GM13976 (cell line): ENCODE data around the gene WNT4.

Experiments
- DNase-seq: peaks from one replicate; pipeline ENCODE4 v3.0.0; 2012; ENCODE audit warnings: low spot score
- in situ Hi-C: fragments of 300-500 bp; cut with MboI; formaldehyde crosslinking; loops from one replicate; pipeline ENCODE4 v1.12.0; 2022; ENCODE audit warnings: low sequenced_read_pairs, mixed read lengths, inconsistent platforms; ENCODE audit not compliant: unreplicated experiment
- TF ChIP-seq, protein P1 (sequence below): IDR thresholded peaks from 2 replicates; pipeline ENCODE4 v1.5.1; 2012; ENCODE audit warnings: borderline replicate concordance, mild to moderate bottlenecking; ENCODE audit not compliant: insufficient read depth; ENCODE audit errors: extremely low read depth, missing control alignments, control extremely low read depth

WNT4 gene

GRCh38 chr1:22108339-22109105 is 34.4 kb downstream of the WNT4 start:
- TF ChIP-seq, protein P1, sequence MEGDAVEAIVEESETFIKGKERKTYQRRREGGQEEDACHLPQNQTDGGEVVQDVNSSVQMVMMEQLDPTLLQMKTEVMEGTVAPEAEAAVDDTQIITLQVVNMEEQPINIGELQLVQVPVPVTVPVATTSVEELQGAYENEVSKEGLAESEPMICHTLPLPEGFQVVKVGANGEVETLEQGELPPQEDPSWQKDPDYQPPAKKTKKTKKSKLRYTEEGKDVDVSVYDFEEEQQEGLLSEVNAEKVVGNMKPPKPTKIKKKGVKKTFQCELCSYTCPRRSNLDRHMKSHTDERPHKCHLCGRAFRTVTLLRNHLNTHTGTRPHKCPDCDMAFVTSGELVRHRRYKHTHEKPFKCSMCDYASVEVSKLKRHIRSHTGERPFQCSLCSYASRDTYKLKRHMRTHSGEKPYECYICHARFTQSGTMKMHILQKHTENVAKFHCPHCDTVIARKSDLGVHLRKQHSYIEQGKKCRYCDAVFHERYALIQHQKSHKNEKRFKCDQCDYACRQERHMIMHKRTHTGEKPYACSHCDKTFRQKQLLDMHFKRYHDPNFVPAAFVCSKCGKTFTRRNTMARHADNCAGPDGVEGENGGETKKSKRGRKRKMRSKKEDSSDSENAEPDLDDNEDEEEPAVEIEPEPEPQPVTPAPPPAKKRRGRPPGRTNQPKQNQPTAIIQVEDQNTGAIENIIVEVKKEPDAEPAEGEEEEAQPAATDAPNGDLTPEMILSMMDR: no peak
- DNase-seq: no peak
- in situ Hi-C loops: no loop called here

GRCh38 chr1:22107126-22107525 is 35.8 kb downstream of the WNT4 start:
- TF ChIP-seq, protein P1: no peak
- DNase-seq: no peak
- in situ Hi-C loops: no loop called here

GRCh38 chr1:22105611-22106207 is 37.2 kb downstream of the WNT4 start:
- no peak for DNase-seq
- TF ChIP-seq, protein P1: peak; percentile 62
- in situ Hi-C loops: no loop called here

- in situ Hi-C loops: no loop called here
- no peak for DNase-seq
- TF ChIP-seq, protein P1: no peak
These were observed 37.9 kb downstream of the WNT4 start for GRCh38 chr1:22104865-22105437.

GRCh38 chr1:22104094-22104493 is 38.8 kb downstream of the WNT4 start:
- TF ChIP-seq, protein P1: no peak
- no peak for DNase-seq
- in situ Hi-C loops: no loop called here

- in situ Hi-C loops: no loop called here
- TF ChIP-seq, protein P1: no peak
- DNase-seq: no peak
These were observed 40.2 kb downstream of the WNT4 start for GRCh38 chr1:22102746-22103145.
